Lower leg skin (tissue), 3 donors: Measurements from ENCODE around the gene GABRB2.

Experiments used
- CTCF ChIP-seq, 3 donors: fragments of 450-650 bp; IDR thresholded peaks; one replicate each; pipeline ENCODE4 v1.5.1; 2016; ENCODE audit warnings: antibody characterized with exemption in 3 of 3, mild to moderate bottlenecking in 3 of 3, moderate library complexity in 2 of 3
- POLR2A ChIP-seq, 2 donors: fragments of 450-650 bp; IDR thresholded peaks; one replicate each; pipeline ENCODE4 v1.6.1; 2016 to 2017; ENCODE audit warnings: antibody characterized with exemption in 2 of 2, mild to moderate bottlenecking in 1 of 2, moderate library complexity in 1 of 2

GRCh38 chr5:161295721-161296250 is 250.7 kb downstream of the GABRB2 start:
- TF ChIP-seq POLR2A (IDR thresholded peaks at IDR 0.05) (no peak), CTCF (IDR thresholded peaks at IDR 0.05) (no peak)
